SK-N-SH (cell line): ENCODE measurements around the gene SMYD1. TPM values are rescaled to one million over a fixed set of nuclear protein-coding genes. Genes with fewer than 3 reads are reported as not detected.

Source experiments
- CTCF ChIA-PET: fragments of 300-600, 350-600 bp; formaldehyde crosslinking; extraction: SDS; loops from one replicate; lab custom pipeline; 2021; lab: Yijun Ruan, JAX
- POLR2A ChIA-PET: fragments of 350-600 bp; sonication (Branson Sonifier 250); formaldehyde crosslinking; extraction: SDS; loops from one replicate; lab custom pipeline; 2020; ENCODE audit warnings: antibody characterized with exemption, inconsistent platforms; lab: Yijun Ruan, JAX
- DNase-seq: peaks from one replicate; pipeline ENCODE4 v3.0.0; 2012
- H2AFZ ChIP-seq: fragments of 200-600 bp; sonication (generic); 2 replicates; pipeline ENCODE4 v1.8.1; 2016; ENCODE audit warnings: antibody characterized with exemption, mild to moderate bottlenecking, low read depth
- H3F3A ChIP-seq: fragments of 200-600 bp; sonication (generic); replicated peaks from 2 replicates; pipeline ENCODE3; 2016; ENCODE audit warnings: antibody characterized with exemption, mild to moderate bottlenecking; ENCODE audit not compliant: insufficient read depth
- H3K27ac ChIP-seq, 2 experiments: fragments of 200-500 bp in 1 of 2; fragments of 200-600 bp in 1 of 2; sonication (Bioruptor generic) in 1 of 2; sonication (generic), shearing (Covaris generic) in 1 of 2; 2 replicates each; pipeline versions ENCODE4 v1.5.1 to v1.6.1; 2014 to 2016; ENCODE audit warnings: low read depth in 2 of 2, inconsistent platforms in 1 of 2, low read length in 1 of 2, mild to moderate bottlenecking in 1 of 2, mixed read lengths in 1 of 2
- H3K27me3 ChIP-seq: fragments of 200-600 bp; sonication (generic), shearing (Covaris generic); 2 replicates; pipeline ENCODE4 v1.6.1; 2016; ENCODE audit warnings: mixed run types; ENCODE audit not compliant: insufficient read depth
- H3K36me3 ChIP-seq, 2 experiments: fragments of 200-500 bp in 1 of 2; fragments of 200-600 bp in 1 of 2; sonication (Bioruptor generic) in 1 of 2; sonication (generic) in 1 of 2; replicated peaks in 1 of 2; 2 replicates each; pipeline versions ENCODE3 to v1.5.1; 2014 to 2016; ENCODE audit warnings: low read length in 1 of 2, mild to moderate bottlenecking in 1 of 2; ENCODE audit not compliant: insufficient read depth in 2 of 2, control insufficient read depth in 1 of 2
- H3K4me1 ChIP-seq, 2 experiments: fragments of 200-500 bp in 1 of 2; fragments of 200-600 bp in 1 of 2; sonication (Bioruptor generic) in 1 of 2; sonication (generic), shearing (Covaris generic) in 1 of 2; 2 replicates each; pipeline versions ENCODE4 v1.5.1 to v1.6.1; 2014 to 2016; ENCODE audit warnings: low read depth in 1 of 2, low read length in 1 of 2, mixed run types in 1 of 2; ENCODE audit not compliant: insufficient read depth in 2 of 2, control insufficient read depth in 1 of 2
- H3K4me2 ChIP-seq: fragments of 200-600 bp; sonication (generic), shearing (Covaris generic); 2 replicates; pipeline ENCODE4 v1.6.1; 2017; ENCODE audit warnings: mixed run types
- H3K4me3 ChIP-seq, 2 experiments: fragments of 200-500 bp in 1 of 2; fragments of 200-600 bp in 1 of 2; sonication (Bioruptor generic) in 1 of 2; sonication (generic), shearing (Covaris generic) in 1 of 2; 2 replicates each; pipeline versions ENCODE4 v1.5.1 to v1.8.1; 2014 to 2016; ENCODE audit warnings: low read depth in 2 of 2, inconsistent platforms in 1 of 2, low read length in 1 of 2, mild to moderate bottlenecking in 1 of 2, mixed read lengths in 1 of 2, moderate library complexity in 1 of 2
- H3K79me2 ChIP-seq: fragments of 200-600 bp; sonication (generic); 2 replicates; pipeline ENCODE4 v1.8.1; 2017; ENCODE audit warnings: mild to moderate bottlenecking; ENCODE audit not compliant: insufficient read depth
- H3K9ac ChIP-seq: fragments of 200-600 bp; sonication (generic); 2 replicates; pipeline ENCODE4 v1.6.1; 2017; ENCODE audit warnings: mixed run types
- H3K9me2 ChIP-seq: fragments of 200-600 bp; sonication (generic); 2 replicates; pipeline ENCODE4 v1.6.1; 2017; ENCODE audit warnings: mixed run types
- H3K9me3 ChIP-seq: fragments of 200-600 bp; sonication (generic); 2 replicates; pipeline ENCODE4 v1.6.1; 2017; ENCODE audit warnings: mixed run types, mild to moderate bottlenecking, moderate library complexity
- H4K20me1 ChIP-seq: fragments of 200-600 bp; sonication (generic); 2 replicates; pipeline ENCODE4 v1.6.1; 2017; ENCODE audit warnings: mild to moderate bottlenecking, mixed run types; ENCODE audit not compliant: insufficient read depth
- CHD2 ChIP-seq: fragments of 150-350 bp; IDR thresholded peaks from 2 replicates; pipeline ENCODE4 v1.6.1; 2018; ENCODE audit warnings: low read length; ENCODE audit not compliant: partially characterized antibody
- ELF1 ChIP-seq: IDR thresholded peaks from 2 replicates; pipeline ENCODE4 v1.4.0; 2012
- FOSL2 ChIP-seq: IDR thresholded peaks from 2 replicates; pipeline ENCODE4 v1.4.0; 2012; ENCODE audit warnings: low read depth, mild to moderate bottlenecking, moderate library complexity, borderline replicate concordance
- FOXJ3 ChIP-seq: sonication (generic); formaldehyde crosslinking; IDR thresholded peaks from 2 replicates; pipeline ENCODE4 v1.5.1; 2020; ENCODE audit warnings: mild to moderate bottlenecking, missing genetic modification reagents
- GATA2 ChIP-seq: sonication (generic); formaldehyde crosslinking; IDR thresholded peaks from 2 replicates; pipeline ENCODE4 v1.5.0; 2020; ENCODE audit warnings: mild to moderate bottlenecking, missing genetic modification reagents
- RXRA ChIP-seq: IDR thresholded peaks from 2 replicates; pipeline ENCODE4 v1.4.0; 2012; ENCODE audit warnings: low read depth, mild to moderate bottlenecking, borderline replicate concordance
- YY1 ChIP-seq: IDR thresholded peaks from 2 replicates; pipeline ENCODE4 v1.4.0; 2012; ENCODE audit warnings: low read depth, mild to moderate bottlenecking
- WGBS: methylation state at CpG from one replicate; pipeline ENCODE4 v1.1.6; 2017; ENCODE audit warnings: low lambda C conversion rate; 5-methylcytosine and 5-hydroxymethylcytosine counted together
- polyA plus RNA-seq, 3 experiments: library from polyadenylated mRNA; depleted of rRNA; stranded (reverse); fragments of >200 nt; gene quantifications; 2 replicates each; pipeline ENCODE4 v1.2.3, GENCODE V29; 2012
- TF ChIP-seq, protein P1 (sequence below): fragments of 200-600 bp; sonication (generic); IDR thresholded peaks from 2 replicates; pipeline ENCODE4 v1.6.1; 2017; ENCODE audit warnings: antibody characterized with exemption, mild to moderate bottlenecking, moderate library complexity
- TF ChIP-seq, protein P2 (sequence below): fragments of 150-350 bp; IDR thresholded peaks from 2 replicates; pipeline ENCODE4 v1.6.1; 2016; ENCODE audit warnings: mild to moderate bottlenecking, low read depth, low read length
- TF ChIP-seq, protein P3 (sequence below): IDR thresholded peaks from 2 replicates; pipeline ENCODE4 v1.4.0; 2012; ENCODE audit warnings: low read depth
- TF ChIP-seq, protein P4 (sequence below): IDR thresholded peaks from 2 replicates; pipeline ENCODE4 v1.4.0; 2012; ENCODE audit warnings: low read depth, borderline replicate concordance

The SMYD1 gene
- polyA plus RNA-seq, 1 of the 3 experiments (the other 2 are of a cell fraction) = not detected

DNA sequence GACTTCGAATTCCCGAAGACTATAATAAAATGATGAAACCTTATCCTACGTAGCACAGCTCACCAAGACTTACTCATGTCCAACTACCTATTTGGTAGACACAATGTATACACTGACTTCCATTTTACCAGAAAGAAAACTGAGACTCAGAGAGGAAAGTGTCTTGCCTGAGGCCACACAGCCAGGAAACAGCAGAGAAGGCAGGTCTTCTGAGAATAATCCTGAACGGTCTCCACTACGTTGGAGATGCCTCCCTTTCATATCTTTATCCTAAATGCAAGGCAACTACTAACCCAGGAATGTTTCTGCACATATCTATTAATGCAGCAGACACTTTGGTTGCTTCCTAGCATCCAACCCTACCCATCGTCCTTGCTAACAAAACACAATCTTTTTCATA, 72.2 kb downstream of the SMYD1 start (continued):
- TF ChIP-seq, protein P1, sequence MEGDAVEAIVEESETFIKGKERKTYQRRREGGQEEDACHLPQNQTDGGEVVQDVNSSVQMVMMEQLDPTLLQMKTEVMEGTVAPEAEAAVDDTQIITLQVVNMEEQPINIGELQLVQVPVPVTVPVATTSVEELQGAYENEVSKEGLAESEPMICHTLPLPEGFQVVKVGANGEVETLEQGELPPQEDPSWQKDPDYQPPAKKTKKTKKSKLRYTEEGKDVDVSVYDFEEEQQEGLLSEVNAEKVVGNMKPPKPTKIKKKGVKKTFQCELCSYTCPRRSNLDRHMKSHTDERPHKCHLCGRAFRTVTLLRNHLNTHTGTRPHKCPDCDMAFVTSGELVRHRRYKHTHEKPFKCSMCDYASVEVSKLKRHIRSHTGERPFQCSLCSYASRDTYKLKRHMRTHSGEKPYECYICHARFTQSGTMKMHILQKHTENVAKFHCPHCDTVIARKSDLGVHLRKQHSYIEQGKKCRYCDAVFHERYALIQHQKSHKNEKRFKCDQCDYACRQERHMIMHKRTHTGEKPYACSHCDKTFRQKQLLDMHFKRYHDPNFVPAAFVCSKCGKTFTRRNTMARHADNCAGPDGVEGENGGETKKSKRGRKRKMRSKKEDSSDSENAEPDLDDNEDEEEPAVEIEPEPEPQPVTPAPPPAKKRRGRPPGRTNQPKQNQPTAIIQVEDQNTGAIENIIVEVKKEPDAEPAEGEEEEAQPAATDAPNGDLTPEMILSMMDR = no peak
- TF ChIP-seq GATA2 (CRISPR knock-in tag) = no peak
- TF ChIP-seq, protein P2, sequence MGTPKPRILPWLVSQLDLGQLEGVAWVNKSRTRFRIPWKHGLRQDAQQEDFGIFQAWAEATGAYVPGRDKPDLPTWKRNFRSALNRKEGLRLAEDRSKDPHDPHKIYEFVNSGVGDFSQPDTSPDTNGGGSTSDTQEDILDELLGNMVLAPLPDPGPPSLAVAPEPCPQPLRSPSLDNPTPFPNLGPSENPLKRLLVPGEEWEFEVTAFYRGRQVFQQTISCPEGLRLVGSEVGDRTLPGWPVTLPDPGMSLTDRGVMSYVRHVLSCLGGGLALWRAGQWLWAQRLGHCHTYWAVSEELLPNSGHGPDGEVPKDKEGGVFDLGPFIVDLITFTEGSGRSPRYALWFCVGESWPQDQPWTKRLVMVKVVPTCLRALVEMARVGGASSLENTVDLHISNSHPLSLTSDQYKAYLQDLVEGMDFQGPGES = no peak
- no peak for TF ChIP-seq YY1
- TF ChIP-seq, protein P3, sequence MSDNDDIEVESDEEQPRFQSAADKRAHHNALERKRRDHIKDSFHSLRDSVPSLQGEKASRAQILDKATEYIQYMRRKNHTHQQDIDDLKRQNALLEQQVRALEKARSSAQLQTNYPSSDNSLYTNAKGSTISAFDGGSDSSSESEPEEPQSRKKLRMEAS = no peak
- no peak for TF ChIP-seq RXRA
- TF ChIP-seq, protein P4, sequence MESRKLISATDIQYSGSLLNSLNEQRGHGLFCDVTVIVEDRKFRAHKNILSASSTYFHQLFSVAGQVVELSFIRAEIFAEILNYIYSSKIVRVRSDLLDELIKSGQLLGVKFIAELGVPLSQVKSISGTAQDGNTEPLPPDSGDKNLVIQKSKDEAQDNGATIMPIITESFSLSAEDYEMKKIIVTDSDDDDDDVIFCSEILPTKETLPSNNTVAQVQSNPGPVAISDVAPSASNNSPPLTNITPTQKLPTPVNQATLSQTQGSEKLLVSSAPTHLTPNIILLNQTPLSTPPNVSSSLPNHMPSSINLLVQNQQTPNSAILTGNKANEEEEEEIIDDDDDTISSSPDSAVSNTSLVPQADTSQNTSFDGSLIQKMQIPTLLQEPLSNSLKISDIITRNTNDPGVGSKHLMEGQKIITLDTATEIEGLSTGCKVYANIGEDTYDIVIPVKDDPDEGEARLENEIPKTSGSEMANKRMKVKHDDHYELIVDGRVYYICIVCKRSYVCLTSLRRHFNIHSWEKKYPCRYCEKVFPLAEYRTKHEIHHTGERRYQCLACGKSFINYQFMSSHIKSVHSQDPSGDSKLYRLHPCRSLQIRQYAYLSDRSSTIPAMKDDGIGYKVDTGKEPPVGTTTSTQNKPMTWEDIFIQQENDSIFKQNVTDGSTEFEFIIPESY = no peak
- TF ChIP-seq CHD2 = no peak

DNA sequence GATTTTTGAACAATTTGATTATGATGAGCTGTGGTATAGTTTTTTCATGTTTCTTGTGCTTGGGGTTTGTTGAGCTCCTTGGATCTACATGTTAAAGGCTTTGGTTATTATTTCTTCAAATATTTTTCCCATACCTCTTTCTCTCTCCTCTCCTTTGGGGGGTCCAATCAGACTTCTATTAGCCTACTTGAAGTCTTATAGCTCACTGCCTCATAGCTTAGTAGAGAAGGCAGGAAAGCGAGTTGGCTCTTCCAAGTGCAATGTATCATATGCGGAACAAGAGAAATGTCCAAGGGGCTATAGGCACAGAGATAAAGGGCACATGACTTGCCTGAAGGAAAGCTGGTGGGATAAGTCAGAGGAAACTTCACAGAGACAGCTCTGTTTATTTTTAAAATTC, 74.3 kb downstream of the SMYD1 start:
- no peaks in the 10 kb centered on the region for H4K20me1 ChIP-seq
- H3K4me1 ChIP-seq = no peaks in the 10 kb centered on the region
- TF ChIP-seq GATA2 (CRISPR knock-in tag) (no peak), FOSL2 (no peak), ELF1 (no peak), FOXJ3 (CRISPR knock-in tag) (no peak), RXRA (no peak)
- H3K9ac ChIP-seq = no peak overlapping the region
- no peak overlapping the region for H3K27ac ChIP-seq
- no peaks in the 10 kb centered on the region for H3K27me3 ChIP-seq
- H3F3A ChIP-seq = no peaks in the 10 kb centered on the region
- no peaks in the 10 kb centered on the region for H3K9me3 ChIP-seq
- H3K4me2 ChIP-seq = no peak overlapping the region
- DNase-seq = no peak
- 43% methylated on average over 2 of the region's 2 CpGs for WGBS
- H2AFZ ChIP-seq = no peak overlapping the region
- ChIA-PET POLR2A (no interaction called here), CTCF (interaction anchor here (0.8 to 1.3 kb wide), 3 partner anchors 18 to 81 kb away, joined by 3 to 6 read pairs (median 3); no protein-coding TSS in a partner anchor)
- no peaks in the 10 kb centered on the region for H3K79me2 ChIP-seq
- H3K4me3 ChIP-seq = no peak overlapping the region
- H3K36me3 ChIP-seq = no peaks in the 10 kb centered on the region
- no peaks in the 10 kb centered on the region for H3K9me2 ChIP-seq
